Mesenchymal stem cell (in vitro differentiated cells and primary cell): ENCODE results near the gene TMEM236.
A peak's percentile ranks its signal among the peaks of the same experiment; 100 is the strongest.

ENCODE experiments used
- DNase-seq: peaks from one replicate; pipeline ENCODE4 v3.0.0-alpha.2; 2013
- H2AFZ ChIP-seq: one replicate; pipeline ENCODE4 v1.6.1; 2013; ENCODE audit warnings: low read depth, mild to moderate bottlenecking, control low read depth, inconsistent platforms, low read length, moderate library complexity
- H2AK5ac ChIP-seq: 2 replicates; pipeline ENCODE4 v1.6.1; 2013; ENCODE audit warnings: low read length, moderate library complexity, mild to moderate bottlenecking, inconsistent platforms; ENCODE audit not compliant: severe bottlenecking
- H2BK120ac ChIP-seq: one replicate; pipeline ENCODE4 v1.6.1; 2013; ENCODE audit warnings: low read depth, mild to moderate bottlenecking, inconsistent platforms, low read length, moderate library complexity
- H2BK12ac ChIP-seq, 2 experiments: one replicate each; pipeline ENCODE4 v1.6.1; 2013; ENCODE audit warnings: inconsistent platforms in 2 of 2, low read length in 2 of 2, mild to moderate bottlenecking in 2 of 2, moderate library complexity in 2 of 2, control low read depth in 1 of 2
- H2BK15ac ChIP-seq: one replicate; pipeline ENCODE4 v1.6.1; 2013; ENCODE audit warnings: mild to moderate bottlenecking, low read depth, inconsistent platforms; ENCODE audit not compliant: poor library complexity, severe bottlenecking
- H2BK5ac ChIP-seq: 2 replicates; pipeline ENCODE4 v1.6.1; 2013; ENCODE audit warnings: low read depth, mild to moderate bottlenecking, low read length, control low read depth, inconsistent platforms; ENCODE audit not compliant: poor library complexity, severe bottlenecking
- H3K14ac ChIP-seq, 2 experiments: one replicate each; pipeline ENCODE4 v1.6.1; 2013; ENCODE audit warnings: inconsistent platforms in 2 of 2, low read length in 2 of 2, control low read depth in 1 of 2, mild to moderate bottlenecking in 1 of 2, moderate library complexity in 1 of 2
- H3K18ac ChIP-seq, 2 experiments: one replicate each; pipeline ENCODE4 v1.6.1; 2013; ENCODE audit warnings: inconsistent platforms in 2 of 2, low read length in 2 of 2, control low read depth in 1 of 2, low read depth in 1 of 2, mild to moderate bottlenecking in 1 of 2
- H3K23ac ChIP-seq, 2 experiments: one replicate each; pipeline ENCODE4 v1.6.1; 2013; ENCODE audit warnings: inconsistent platforms in 2 of 2, low read length in 2 of 2, mild to moderate bottlenecking in 2 of 2, moderate library complexity in 2 of 2, control low read depth in 1 of 2
- H3K27ac ChIP-seq: 2 replicates; pipeline ENCODE4 v1.5.1; 2013; ENCODE audit warnings: mild to moderate bottlenecking, moderate library complexity, low read length, control low read depth, inconsistent platforms; ENCODE audit not compliant: poor library complexity, severe bottlenecking
- H3K27me3 ChIP-seq, 2 experiments: 2 replicates each; pipeline versions ENCODE4 v1.6.1 to v1.7.0; 2013; ENCODE audit warnings: low read length in 2 of 2, mild to moderate bottlenecking in 2 of 2, moderate library complexity in 2 of 2, control low read depth in 1 of 2, inconsistent platforms in 1 of 2; ENCODE audit not compliant: control insufficient read depth in 1 of 2, insufficient read depth in 1 of 2
- H3K36me3 ChIP-seq, 2 experiments: 2 replicates each; pipeline versions ENCODE4 v1.6.1 to v1.7.0; 2013; ENCODE audit warnings: low read length in 2 of 2, control low read depth in 1 of 2, inconsistent platforms in 1 of 2, low read depth in 1 of 2, mild to moderate bottlenecking in 1 of 2; ENCODE audit not compliant: insufficient read depth in 2 of 2, control insufficient read depth in 1 of 2
- H3K4ac ChIP-seq, 2 experiments: one replicate each; pipeline ENCODE4 v1.6.1; 2013; ENCODE audit warnings: inconsistent platforms in 2 of 2, low read length in 2 of 2, mild to moderate bottlenecking in 2 of 2, moderate library complexity in 2 of 2, control low read depth in 1 of 2, low read depth in 1 of 2
- H3K4me1 ChIP-seq: 2 replicates; pipeline ENCODE4 v1.6.1; 2013; ENCODE audit warnings: low read depth, low read length, control low read depth; ENCODE audit not compliant: control insufficient read depth, insufficient read depth
- H3K4me2 ChIP-seq: 2 replicates; pipeline ENCODE4 v1.6.1; 2013; ENCODE audit warnings: low read length, mild to moderate bottlenecking, inconsistent platforms; ENCODE audit not compliant: poor library complexity, severe bottlenecking
- H3K4me3 ChIP-seq, 2 experiments: 2 replicates each; pipeline versions ENCODE4 v1.5.1 to v1.7.0; 2013; ENCODE audit warnings: low read length in 2 of 2, mild to moderate bottlenecking in 2 of 2, control low read depth in 1 of 2, low read depth in 1 of 2; ENCODE audit not compliant: insufficient read depth in 1 of 2
- H3K79me1 ChIP-seq: replicated peaks from 2 replicates; pipeline ENCODE4 v1.6.1; 2013; ENCODE audit warnings: mild to moderate bottlenecking, control low read depth, low read length, inconsistent platforms; ENCODE audit not compliant: poor library complexity, severe bottlenecking
- H3K9ac ChIP-seq: 2 replicates; pipeline ENCODE4 v1.7.0; 2013; ENCODE audit warnings: mild to moderate bottlenecking, low read length, moderate library complexity
- H3K9me3 ChIP-seq: 2 replicates; pipeline ENCODE4 v1.7.0; 2013; ENCODE audit warnings: mild to moderate bottlenecking, low read length; ENCODE audit not compliant: control insufficient read depth
- H4K8ac ChIP-seq: one replicate; pipeline ENCODE4 v1.6.1; 2013; ENCODE audit warnings: inconsistent platforms, mild to moderate bottlenecking, low read length, moderate library complexity
- H4K91ac ChIP-seq: one replicate; pipeline ENCODE4 v1.6.1; 2013; ENCODE audit warnings: mild to moderate bottlenecking, low read length, inconsistent platforms
- WGBS: methylation state at CpG from one replicate; pipeline ENCODE4 v1.1.7; 2013; ENCODE audit warnings: mixed read lengths; 5-methylcytosine and 5-hydroxymethylcytosine counted together

The TMEM236 gene

GRCh38 chr10:17742918-17743317 is 9.1 kb upstream of the TMEM236 start:
- H3K23ac ChIP-seq: no peak overlapping the region
- no peaks in the 10 kb centered on the region for H3K79me1 ChIP-seq
- H4K8ac ChIP-seq: no peak overlapping the region
- no peaks in the 10 kb centered on the region for H3K9me3 ChIP-seq
- no peak overlapping the region for H2BK15ac ChIP-seq
- no peak overlapping the region for H2BK120ac ChIP-seq
- peaks cover 1% of the 10 kb centered on the region for H3K4me1 ChIP-seq
- H3K4me3 ChIP-seq: peak overlapping the region in 1 of 2 experiments; percentile 49
- no peak overlapping the region for H3K14ac ChIP-seq
- H3K27me3 ChIP-seq: no peaks in the 10 kb centered on the region
- H3K27ac ChIP-seq: no peak overlapping the region
- H2BK5ac ChIP-seq: no peak overlapping the region
- peak; percentile 53 for DNase-seq
- H3K4ac ChIP-seq: no peak overlapping the region
- peak overlapping the region; percentile 61 for H3K9ac ChIP-seq
- H3K4me2 ChIP-seq: peak overlapping the region; percentile 57
- H2AFZ ChIP-seq: peak overlapping the region; percentile 52
- WGBS: 29% methylated on average over 12 of the region's 14 CpGs
- no peak overlapping the region for H2AK5ac ChIP-seq
- no peaks in the 10 kb centered on the region for H3K36me3 ChIP-seq
- H3K18ac ChIP-seq: no peak overlapping the region
- no peak overlapping the region for H2BK12ac ChIP-seq
- H4K91ac ChIP-seq: no peak overlapping the region

- Histone ChIP-seq H3K9ac (peak overlapping the region; percentile 61), H3K4ac (no peak overlapping the region), H3K18ac (no peak overlapping the region), H2BK15ac (no peak overlapping the region), H3K79me1 (no peaks in the 10 kb centered on the region), H4K91ac (no peak overlapping the region), H2AFZ (no peak overlapping the region), H3K23ac (no peak overlapping the region), H3K36me3 (no peaks in the 10 kb centered on the region), H4K8ac (no peak overlapping the region), H3K9me3 (no peaks in the 10 kb centered on the region), H2BK12ac (no peak overlapping the region), H2AK5ac (no peak overlapping the region), H3K4me3 (no peak overlapping the region), H3K14ac (no peak overlapping the region), H2BK5ac (no peak overlapping the region), H2BK120ac (no peak overlapping the region), H3K27ac (no peak overlapping the region), H3K27me3 (no peaks in the 10 kb centered on the region), H3K4me1 (peaks cover 1% of the 10 kb centered on the region), H3K4me2 (no peak overlapping the region)
- DNase-seq: no peak
- WGBS: 75% methylated on average over 2 of the region's 3 CpGs
These were observed 8.6 kb upstream of the TMEM236 start for GRCh38 chr10:17743437-17743836.

- no peak overlapping the region for H3K4me2 ChIP-seq
- no peak for DNase-seq
- no peak overlapping the region for H4K91ac ChIP-seq
- H3K36me3 ChIP-seq: no peaks in the 10 kb centered on the region
- H2AFZ ChIP-seq: no peak overlapping the region
- H3K23ac ChIP-seq: no peak overlapping the region
- no peak overlapping the region for H2BK120ac ChIP-seq
- no peak overlapping the region for H3K4me3 ChIP-seq
- H3K9me3 ChIP-seq: no peaks in the 10 kb centered on the region
- H3K18ac ChIP-seq: no peak overlapping the region
- H2AK5ac ChIP-seq: no peak overlapping the region
- no peak overlapping the region for H3K9ac ChIP-seq
- H4K8ac ChIP-seq: no peak overlapping the region
- no peak overlapping the region for H2BK12ac ChIP-seq
- 90% methylated on average over 6 of the region's 6 CpGs for WGBS
- H3K14ac ChIP-seq: no peak overlapping the region
- no peak overlapping the region for H3K4ac ChIP-seq
- no peaks in the 10 kb centered on the region for H3K79me1 ChIP-seq
- peaks cover 1% of the 10 kb centered on the region for H3K4me1 ChIP-seq
- H2BK5ac ChIP-seq: no peak overlapping the region
- H3K27ac ChIP-seq: no peak overlapping the region
- H2BK15ac ChIP-seq: no peak overlapping the region
- H3K27me3 ChIP-seq: no peaks in the 10 kb centered on the region
These were observed 7.6 kb upstream of the TMEM236 start for GRCh38 chr10:17744341-17744861.

- DNase-seq: no peak
- no peak overlapping the region for H2BK120ac ChIP-seq
- no peak overlapping the region for H3K4ac ChIP-seq
- no peaks in the 10 kb centered on the region for H3K27me3 ChIP-seq
- no peak overlapping the region for H2BK5ac ChIP-seq
- H3K4me1 ChIP-seq: peaks cover under 1% of the 10 kb centered on the region
- H3K36me3 ChIP-seq: no peaks in the 10 kb centered on the region
- no peaks in the 10 kb centered on the region for H3K9me3 ChIP-seq
- H3K27ac ChIP-seq: no peak overlapping the region
- H2AK5ac ChIP-seq: no peak overlapping the region
- no peak overlapping the region for H3K14ac ChIP-seq
- H4K8ac ChIP-seq: no peak overlapping the region
- H2AFZ ChIP-seq: no peak overlapping the region
- H3K4me2 ChIP-seq: no peak overlapping the region
- H3K9ac ChIP-seq: no peak overlapping the region
- no peak overlapping the region for H2BK15ac ChIP-seq
- no peaks in the 10 kb centered on the region for H3K79me1 ChIP-seq
- no peak overlapping the region for H2BK12ac ChIP-seq
- H4K91ac ChIP-seq: no peak overlapping the region
- no peak overlapping the region for H3K18ac ChIP-seq
- H3K23ac ChIP-seq: no peak overlapping the region
- 94% methylated on average over 10 of the region's 10 CpGs for WGBS
- no peak overlapping the region for H3K4me3 ChIP-seq
These were observed 4.0 kb upstream of the TMEM236 start for GRCh38 chr10:17747883-17748550.
